Amniotic stem cell (primary cell): ENCODE measurements around the gene GOSR1.
"Not testable (repeated sequence)": the region's sequence is repeated elsewhere in the genome, so short reads cannot be mapped to it uniquely, and the experiment has no call there.

ENCODE experiments used
- DNase-seq: peaks from one replicate; lab custom pipeline; 2025; lab: John Stamatoyannopoulos, UW

Gene GOSR1

GRCh38 chr17:30505868-30506417 lies 28.7 kb downstream of the GOSR1 start:
- DNase-seq, result no peak

DNA sequence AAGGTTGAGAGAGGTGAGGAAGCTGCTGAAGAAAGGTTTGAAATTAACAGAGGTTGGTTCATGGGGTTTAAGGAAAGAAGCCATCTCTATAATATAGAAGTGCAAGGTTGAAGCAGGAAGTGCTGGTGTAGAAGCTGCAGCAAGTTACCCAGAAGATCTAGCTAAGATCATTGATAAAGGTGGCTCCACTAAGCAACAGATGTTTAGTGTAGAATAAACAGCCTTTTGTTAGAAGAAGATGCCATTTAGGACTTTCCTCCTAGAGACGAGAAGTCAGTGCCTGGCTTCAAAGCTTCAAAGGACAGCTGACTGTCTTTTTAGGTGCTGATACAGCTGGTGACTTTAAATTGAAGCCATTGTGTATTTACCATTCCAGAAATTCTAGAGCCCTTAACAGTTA lies 29.3 kb downstream of the GOSR1 start:
- DNase-seq, result no peak

DNA sequence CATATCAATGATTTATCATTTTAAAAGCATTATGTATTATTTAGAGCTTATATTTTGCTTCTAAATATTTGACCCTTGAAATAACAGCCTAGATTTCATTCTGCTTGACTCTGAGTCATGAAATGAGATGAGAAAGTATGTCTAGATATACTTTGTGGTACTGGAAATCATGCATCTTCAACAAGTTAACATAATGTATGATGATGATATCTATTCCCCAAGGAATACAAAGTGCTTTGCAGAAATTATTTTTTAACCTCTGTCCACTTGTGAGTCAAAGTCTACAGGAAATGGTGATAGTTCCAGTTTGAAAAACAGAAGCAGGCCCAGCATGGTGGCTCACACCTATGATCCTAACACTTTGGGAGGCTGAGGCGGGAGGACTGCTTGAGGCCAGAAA lies 36.1 kb downstream of the GOSR1 start:
- no peak for DNase-seq

DNA sequence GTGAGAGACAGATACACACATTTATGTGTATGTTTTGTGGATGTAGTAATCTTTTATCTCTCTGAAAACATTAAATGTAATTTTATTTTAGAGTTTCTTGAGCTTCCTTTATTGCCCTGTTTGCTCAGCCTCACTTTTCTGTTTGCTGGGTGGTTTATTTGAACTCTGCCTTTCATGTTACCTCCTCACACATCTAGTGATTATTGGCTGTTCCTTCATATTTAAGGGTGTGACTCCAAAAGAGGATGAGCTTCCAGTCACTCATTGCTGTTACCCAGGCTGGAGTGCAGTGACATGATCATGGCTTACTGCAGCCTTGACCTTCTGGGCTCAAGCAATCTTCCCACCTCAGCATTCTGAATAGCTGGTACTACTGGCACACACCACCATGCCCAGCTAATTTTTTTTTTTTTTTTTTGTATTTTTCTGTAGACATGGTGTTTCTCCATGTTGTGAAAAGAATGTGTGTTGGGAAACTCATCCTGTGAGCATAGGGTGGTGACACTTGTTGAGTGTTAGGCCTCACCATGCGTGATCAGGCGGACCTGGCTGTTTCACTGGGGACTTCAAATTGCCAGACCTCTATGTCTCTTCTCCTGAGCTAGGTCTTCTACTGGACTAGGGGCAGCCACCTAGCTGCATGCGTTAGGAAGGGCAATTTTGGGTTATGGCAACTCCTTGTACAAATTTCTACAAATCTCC lies 37.8 kb downstream of the GOSR1 start:
- DNase-seq, result no peak

DNA sequence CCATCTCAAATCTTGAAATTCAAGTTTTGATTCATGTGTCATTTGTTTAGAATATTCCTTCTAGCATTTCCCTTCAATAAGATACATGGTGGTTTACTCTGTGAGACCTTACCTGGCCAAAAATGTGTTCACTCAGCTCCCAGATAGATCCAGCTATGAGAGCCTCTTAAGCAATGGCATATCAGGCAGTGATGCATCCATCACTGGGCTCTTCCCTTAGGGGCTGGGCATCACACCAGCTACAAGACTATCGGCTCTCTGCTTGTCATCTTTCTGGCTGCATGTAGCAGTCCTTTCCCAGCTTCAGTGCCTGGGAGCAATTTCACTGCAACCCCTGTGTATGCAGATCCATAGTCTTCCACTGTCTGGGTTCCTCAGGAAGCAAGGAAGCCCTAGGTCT lies 40.6 kb downstream of the GOSR1 start:
- DNase-seq, result no peak

DNA sequence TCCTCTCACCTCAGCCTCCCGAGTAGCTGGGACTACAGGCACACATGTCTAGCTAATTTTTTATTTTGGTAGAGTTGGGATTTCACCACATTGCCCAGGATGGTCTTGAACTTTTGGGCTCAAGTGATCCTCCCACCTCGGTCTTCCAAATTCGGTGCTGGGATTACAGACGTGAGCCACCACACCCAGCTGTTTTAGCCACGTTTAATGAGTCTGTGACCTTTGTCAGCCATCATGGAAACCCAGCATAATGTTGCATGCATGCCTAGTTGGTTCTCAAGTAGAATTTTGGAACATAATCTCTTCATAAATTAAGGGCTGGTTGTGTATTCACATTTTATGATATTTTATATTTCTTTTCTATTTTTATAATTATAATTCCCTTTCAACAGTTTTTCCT lies 42.0 kb downstream of the GOSR1 start:
- DNase-seq, result no peak

- DNase-seq, result peak; percentile 77
These were observed 42.5 kb downstream of the GOSR1 start for GRCh38 chr17:30519707-30520106.

GRCh38 chr17:30520436-30520835 lies 43.2 kb downstream of the GOSR1 start:
- peak; percentile 39 for DNase-seq

DNA sequence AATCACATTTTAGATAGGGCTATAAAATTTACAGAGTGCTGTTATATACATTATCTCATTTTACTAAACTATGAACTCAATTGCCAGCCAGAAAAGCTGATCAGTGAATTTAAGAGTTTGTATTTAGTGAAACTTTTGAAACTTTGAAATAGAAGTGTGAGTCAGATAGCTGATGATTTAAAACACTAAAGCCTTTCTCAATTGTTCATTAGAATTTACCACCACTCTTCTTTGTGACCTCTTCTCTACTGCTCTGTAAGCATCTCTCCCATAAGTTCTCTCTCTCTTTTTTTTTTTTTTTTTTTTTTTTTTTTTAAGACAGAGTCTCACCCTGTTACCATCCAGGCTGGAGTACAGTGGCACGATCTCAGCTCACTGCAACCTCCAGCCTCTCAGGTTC lies 43.7 kb downstream of the GOSR1 start:
- no peak for DNase-seq

- DNase-seq, result no peak
These were observed 44.6 kb downstream of the GOSR1 start for GRCh38 chr17:30521766-30522165.

DNA sequence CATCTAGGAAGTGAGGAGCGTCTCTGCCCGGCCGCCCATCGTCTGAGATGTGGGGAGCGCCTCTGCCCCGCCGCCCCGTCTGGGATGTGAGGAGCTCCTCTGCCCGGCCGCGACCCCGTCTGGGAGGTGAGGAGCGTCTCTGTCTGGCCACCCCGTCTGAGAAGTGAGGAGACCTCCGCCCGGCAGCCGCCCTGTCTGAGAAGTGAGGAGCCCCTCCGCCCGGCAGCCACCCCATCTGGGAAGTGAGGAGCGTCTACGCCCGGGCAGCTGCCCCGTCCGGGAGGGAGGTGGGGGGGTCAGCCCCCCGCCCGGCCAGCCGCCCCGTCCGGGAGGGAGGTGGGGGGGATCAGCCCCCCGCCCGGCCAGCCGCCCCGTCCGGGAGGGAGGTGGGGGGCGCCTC lies 46.0 kb downstream of the GOSR1 start:
- DNase-seq, result not testable (repeated sequence)

GRCh38 chr17:30524847-30525246 lies 47.6 kb downstream of the GOSR1 start:
- DNase-seq, result no peak

- DNase-seq, result no peak
These were observed 49.2 kb downstream of the GOSR1 start for GRCh38 chr17:30526401-30526800.

- DNase-seq, result not testable (repeated sequence)
These were observed 51.5 kb downstream of the GOSR1 start for GRCh38 chr17:30528701-30529100.

DNA sequence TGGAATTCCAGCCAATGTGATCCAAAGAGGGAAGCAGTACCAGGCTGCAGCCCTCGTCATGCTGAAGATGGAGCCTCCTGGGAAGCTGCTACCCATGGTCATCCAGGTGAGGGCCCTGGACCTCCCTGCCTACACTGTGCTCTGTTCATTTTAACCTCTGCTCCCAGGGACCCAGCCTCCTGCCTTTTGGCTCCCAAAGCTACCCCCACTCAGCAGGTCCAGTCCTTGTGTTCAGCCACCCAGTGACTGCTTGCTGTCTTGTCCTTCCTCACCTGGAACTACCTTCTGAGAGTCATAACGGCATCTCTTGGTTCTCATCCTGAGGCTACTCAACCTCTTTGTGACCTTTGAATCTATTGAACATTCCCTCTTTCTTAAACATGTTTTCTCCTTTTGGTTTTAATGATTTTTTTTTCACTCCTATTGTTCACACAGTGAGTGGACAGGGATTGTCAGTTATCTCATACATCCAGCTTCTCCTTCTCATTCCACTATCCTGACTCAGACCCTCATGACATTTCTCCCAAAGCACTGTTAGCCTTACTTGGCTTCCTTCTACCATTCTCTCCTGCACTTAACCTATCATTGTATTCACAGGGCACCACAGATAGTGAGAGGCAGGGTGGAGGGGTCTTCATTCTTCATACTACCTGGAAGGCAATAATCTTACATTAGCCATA lies 53.3 kb downstream of the GOSR1 start:
- DNase-seq, result no peak

GRCh38 chr17:30532871-30533270 lies 55.7 kb downstream of the GOSR1 start:
- no peak for DNase-seq

DNA sequence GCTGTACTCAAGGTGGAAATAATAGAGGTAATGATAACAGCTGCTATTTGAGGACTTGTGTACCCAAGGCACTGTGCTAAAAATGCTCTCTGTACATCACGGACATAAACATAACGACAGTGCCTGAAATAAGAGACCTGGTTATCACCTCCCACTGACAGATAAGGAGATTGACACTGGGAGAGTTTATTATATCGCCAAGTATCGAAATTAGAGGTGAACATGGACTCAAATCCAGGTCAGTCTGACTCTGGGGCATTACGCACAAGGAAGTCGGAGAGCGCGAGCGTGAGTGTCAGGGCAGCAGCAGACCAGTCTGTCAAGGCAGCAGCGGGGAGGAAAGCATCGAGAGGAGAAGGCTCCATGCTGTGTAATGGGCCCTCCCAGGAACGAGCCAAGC lies 57.1 kb downstream of the GOSR1 start:
- DNase-seq, result no peak

DNA sequence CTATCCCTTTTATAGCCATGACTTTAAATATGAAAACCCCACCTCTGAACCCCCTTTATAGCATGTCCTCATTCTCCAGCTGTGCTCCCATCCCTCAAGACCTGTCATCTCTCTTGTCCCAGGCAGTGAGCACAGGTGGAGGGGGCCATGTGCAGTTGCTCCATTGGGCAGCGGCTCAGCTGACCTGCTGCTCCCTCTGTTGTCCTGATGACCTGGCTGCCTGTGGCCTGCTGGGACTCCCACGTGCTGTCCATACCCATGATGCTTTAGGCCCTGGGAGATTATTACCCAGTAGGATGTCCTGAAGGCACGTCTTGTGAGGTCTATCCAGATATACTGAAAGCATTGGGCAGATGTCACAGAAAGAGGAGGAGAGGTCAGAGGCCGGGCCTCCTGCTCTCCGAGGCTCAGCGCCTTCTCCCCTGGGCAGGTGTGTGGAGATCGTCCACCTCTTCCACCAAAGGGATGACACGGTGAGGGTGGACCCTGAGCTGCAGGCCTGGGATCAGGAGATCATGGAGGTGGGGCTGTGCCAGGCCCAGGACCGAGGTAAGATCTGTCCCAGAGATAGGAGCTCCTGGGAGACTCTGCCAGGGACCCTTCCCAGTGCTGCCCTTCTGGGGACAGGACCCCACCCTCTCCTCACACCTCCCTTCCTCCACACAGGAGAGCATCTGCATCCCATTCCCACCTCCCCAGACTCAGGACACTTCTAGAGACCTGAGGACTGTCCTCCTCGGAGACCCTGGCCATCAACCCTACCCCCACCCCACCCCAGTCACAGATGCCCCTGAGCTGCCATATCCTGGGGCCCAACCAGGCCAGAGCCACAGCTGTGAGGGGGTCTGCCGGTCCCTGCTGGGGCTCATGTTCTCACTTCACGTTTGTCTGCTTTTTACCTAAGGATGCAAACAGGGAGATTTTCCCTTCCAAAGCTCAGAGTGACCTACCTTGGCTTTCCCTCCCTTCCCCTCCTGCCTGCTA lies 58.0 kb downstream of the GOSR1 start:
- DNase-seq, result no peak

GRCh38 chr17:30536846-30537245 lies 59.6 kb downstream of the GOSR1 start:
- DNase-seq, result not testable (repeated sequence)

DNA sequence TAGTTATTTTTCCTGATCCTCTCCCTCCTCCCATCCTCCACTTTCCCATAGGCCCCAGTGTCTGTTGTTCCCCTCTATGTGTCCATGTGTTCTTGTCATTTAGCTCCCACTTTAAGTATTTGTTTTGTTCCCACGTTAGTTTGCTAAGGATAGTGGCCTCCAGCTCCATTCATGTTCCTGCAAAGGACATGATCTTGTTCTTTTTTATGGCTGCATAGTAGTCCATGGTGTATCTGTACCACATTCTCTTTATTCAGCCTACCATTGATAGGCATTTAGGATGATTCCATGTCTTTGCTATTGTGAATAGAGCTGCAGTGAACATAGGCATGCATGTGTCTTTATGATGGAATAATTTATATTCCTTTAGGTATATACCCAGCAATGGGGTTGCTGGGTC lies 60.5 kb downstream of the GOSR1 start:
- DNase-seq, result not testable (repeated sequence)

DNA sequence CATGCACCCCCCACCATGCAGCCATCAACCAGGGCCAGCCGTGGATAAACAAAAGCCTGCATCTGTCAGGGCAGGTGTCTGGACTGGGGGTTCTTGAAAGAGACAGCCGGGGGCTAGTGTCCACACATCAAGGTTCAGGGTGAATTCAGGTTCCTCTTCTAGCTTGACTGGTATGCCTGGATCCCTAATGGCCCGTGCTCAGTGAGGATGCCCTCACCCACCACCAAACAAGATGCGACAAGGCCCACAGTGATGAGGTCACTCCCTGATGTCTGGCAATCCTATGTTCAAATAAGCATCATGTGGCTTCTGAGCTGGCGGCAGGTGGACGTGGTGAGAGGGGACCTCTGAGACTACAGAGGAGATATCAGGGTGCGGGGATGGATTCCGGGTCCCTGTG lies 64.6 kb downstream of the GOSR1 start:
- no peak for DNase-seq

DNA sequence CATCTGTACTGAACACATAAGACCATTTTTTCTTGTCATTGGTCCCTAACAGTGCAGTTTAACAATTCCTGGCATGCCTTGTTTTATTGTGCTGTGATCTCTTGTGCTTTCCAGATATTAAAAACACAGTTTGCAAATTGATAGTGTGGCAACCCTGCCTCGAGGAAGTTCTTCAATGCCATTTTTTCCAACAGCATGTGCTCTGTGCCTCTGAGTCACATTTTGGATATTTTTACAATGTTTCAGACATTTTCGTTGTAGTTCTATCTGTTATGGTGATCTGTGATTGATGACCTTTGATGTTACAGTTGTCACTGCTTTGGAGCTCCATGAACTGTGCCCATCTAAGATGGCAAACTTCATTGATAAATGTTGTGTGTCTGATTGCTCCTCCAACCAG lies 66.2 kb downstream of the GOSR1 start:
- DNase-seq, result no peak
